Measurements from ENCODE around the gene LSP1.
"Not testable (repeated sequence)": the region's sequence is repeated elsewhere in the genome, so short reads cannot be mapped to it uniquely, and the experiment has no call there.

The LSP1 gene

DNA sequence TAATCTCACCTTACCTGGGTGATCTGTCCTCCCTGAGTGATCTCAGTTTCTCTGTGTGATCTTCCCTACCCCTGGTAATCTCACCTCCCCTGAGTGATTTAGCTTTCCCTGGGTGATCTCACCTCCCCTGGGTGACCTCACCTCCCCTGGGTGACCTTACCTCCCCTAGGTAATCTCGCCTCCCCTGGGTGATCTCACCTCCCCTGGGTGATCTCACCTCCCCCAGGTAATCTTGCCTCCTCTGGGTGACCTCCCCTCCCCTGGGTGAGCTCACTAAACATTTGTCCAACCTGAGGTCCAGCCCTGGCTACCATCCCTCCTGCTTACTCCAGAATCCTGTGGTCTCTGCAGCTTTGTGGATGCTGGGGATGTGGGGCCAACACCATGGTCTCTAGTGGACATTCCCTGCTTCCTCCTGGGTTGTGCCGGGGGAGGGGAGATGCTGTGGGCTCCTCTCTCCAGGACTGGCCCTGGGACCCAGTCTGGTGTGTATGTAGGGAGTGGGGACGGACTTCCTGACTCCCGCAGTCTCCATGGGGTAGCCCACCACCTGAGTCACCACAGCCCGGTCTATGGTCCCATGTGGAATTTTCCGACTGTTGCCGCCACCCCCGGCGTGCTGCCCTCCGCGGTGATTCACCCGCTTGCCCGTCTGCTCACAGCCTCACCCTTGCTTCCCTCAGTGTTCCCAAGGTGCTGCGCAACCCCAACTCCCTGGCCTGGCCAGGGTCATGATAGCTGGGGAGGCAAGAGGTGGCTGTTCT, 9.9 kb downstream of the LSP1 start:
- DNase-seq (ENCODE audit: low read depth, low spot score): peak; percentile 68

DNA sequence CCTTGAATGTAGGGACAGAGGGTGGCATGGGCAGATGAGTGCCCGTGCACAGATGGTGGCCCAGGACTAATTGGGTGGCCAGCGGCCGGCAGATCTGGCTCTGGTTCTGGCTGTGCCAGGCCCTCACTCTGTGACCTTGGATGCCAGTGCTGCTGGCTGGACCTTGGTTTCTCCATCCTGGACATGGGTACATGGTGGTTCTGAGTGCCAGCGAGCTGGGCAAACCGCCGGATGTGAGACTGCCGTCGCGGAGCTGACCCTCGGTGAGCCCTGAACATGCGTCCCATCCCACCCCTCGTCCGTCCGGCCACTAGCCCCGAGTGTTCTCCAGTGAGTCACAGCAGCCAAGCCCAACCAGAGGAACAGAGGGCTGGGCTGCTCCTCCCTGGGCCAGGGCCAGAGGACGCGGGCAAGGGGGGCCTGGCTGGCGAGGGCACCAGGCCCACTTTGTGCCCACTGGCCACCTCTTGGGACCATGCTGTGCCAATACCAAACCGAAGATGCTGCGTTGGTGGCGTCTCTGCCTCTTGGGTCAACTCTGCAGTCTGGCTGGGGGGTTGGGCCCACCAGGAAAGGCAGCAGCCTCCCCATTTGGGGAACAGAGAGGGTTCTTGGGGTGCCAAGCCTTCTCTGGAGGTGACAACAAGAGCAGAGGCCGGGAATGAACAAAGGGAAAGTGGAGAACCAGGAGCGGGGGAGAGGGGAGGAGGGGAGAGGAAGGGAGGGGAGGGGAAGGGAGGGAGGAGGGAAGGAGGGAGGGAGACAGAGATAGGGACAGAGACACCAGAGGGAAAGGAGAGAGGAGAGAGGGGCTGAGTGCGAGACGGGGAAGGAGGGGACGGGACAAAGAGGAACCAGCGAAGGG, 10.7 kb downstream of the LSP1 start:
- DNase-seq (ENCODE audit: low read depth, low spot score): peak; percentile 97

DNA sequence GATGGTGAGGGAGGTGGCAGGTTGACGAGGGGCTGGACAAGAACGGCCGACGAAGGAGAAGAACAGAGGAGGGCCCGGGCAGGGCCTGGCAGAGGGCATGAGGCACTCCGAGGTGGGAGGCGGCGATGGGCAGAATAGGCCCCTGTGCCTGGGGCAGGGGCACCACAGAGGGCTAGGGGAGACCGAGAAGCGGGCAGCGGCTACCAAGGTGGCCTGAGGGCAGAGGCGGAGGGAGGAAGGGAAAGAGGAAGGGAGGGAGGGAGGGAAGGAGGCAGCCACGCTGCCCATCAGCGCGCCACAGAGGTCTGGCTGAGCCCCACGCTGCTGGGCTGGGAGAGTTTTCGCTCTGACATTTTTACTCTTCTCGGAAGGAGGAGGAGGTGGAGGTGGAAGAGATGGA, 11.3 kb downstream of the LSP1 start:
- peak; percentile 59 for DNase-seq (ENCODE audit: low read depth, low spot score)

GRCh38 chr11:1864831-1865665, 12.2 kb downstream of the LSP1 start:
- DNase-seq (ENCODE audit: low read depth, low spot score): peak; percentile 28

DNA sequence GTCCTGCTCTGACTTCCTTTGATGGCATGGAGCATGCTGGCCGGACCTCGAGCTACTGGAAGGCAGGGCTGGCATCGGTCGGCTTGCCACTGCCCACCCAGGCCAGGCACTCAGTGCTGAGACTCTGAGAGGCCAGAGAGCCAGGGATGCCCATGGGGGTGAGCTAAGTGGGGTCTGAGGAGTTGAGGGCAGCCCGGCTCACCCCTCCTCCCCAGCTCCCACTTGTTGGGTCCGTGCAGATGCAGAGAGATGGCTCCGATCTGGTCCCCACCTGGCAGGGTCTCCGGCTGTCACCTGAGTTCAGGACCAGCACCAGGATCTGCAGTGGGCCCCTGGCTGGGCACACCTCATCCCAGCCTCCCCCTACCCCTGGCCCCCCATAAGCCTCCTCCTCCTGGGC, 13.3 kb downstream of the LSP1 start:
- no peak for DNase-seq (ENCODE audit: low read depth, low spot score)

- no peak for DNase-seq (ENCODE audit: low read depth, low spot score)
Observed at GRCh38 chr11:1866776-1867175, 13.9 kb downstream of the LSP1 start.

DNA sequence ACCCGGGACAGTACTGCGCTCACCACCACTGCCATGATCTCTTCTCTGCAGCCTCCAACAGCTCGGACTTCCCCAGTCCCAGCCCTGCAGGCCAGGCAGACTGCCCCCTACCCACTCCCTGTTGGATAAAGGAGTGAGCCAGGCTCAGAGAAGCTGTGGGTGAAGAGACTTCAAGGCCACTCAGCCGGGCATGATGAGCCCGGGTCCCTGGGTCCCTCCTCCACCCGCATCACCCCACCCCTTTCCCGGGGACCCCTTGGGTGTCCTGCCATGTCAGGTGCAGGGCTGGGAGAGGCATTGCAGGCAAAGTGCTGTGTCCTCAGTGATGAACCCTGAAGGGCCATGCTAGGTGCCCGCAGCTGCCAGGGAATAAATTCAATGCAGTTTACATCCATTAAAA, 14.5 kb downstream of the LSP1 start:
- DNase-seq (ENCODE audit: low read depth, low spot score): no peak

GRCh38 chr11:1868056-1868635, 15.3 kb downstream of the LSP1 start:
- DNase-seq (ENCODE audit: low read depth, low spot score): no peak

GRCh38 chr11:1868636-1869291, 15.9 kb downstream of the LSP1 start:
- no peak for DNase-seq (ENCODE audit: low read depth, low spot score)

- DNase-seq (ENCODE audit: low read depth, low spot score): no peak
Observed at GRCh38 chr11:1869427-1870325, 16.8 kb downstream of the LSP1 start.

DNA sequence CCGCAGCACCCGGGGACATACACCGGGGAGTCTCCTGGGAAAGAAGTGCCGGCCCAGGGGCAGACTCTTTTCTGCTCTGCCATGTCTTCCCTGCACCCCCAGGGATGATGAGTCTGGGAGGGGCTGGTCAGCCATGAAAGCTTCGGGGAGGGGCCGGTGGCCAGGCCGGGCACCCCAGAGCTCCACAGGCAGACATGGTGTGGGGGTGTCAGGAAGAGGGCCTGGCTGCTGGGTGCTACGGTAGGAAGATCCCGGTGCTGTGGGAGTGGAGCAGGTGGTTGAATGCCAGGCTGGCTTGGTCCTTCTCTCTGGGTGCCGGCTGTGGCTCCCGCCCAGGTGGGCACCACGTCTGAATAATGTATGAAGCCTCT, 17.4 kb downstream of the LSP1 start:
- no peak for DNase-seq (ENCODE audit: low read depth, low spot score)

GRCh38 chr11:1870721-1871466, 18.0 kb downstream of the LSP1 start:
- DNase-seq (ENCODE audit: low read depth, low spot score): no peak

GRCh38 chr11:1871531-1871930, 18.6 kb downstream of the LSP1 start:
- no peak for DNase-seq (ENCODE audit: low read depth, low spot score)

DNA sequence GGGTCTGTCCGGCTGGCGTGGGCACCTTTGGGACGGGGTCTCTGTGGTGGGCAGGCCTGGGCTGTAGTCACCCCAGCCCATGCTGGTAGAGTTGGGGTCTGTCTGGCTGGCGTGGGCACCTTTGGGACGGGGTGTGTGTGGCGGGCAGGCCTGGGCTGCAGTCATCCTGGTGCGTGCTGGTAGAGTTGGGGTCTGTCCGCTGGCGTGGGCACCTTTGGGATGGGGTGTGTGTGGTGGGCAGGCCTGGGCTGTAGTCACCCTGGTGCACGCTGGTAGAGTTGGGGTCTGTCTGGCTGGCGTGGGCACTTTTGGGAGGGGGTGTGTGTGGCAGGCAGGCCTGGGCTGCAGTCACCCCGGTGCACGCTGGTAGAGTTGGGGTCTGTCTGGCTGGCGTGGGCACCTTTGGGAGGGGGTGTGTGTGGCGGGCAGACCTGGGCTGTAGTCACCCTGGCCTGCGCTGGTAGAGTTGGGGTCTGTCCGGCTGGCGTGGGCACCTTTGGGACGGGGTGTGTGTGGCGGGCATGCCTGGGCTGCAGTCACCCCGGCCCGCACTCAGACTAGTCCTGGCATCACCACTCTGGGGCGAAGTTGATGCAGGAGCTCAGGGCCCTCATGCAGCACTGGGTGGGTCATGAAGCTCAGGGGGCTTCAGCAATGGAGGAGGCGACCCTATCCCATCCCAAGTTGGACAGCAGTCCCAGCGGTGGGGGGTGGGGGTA, 19.5 kb downstream of the LSP1 start:
- no peak for DNase-seq (ENCODE audit: low read depth, low spot score)

DNA sequence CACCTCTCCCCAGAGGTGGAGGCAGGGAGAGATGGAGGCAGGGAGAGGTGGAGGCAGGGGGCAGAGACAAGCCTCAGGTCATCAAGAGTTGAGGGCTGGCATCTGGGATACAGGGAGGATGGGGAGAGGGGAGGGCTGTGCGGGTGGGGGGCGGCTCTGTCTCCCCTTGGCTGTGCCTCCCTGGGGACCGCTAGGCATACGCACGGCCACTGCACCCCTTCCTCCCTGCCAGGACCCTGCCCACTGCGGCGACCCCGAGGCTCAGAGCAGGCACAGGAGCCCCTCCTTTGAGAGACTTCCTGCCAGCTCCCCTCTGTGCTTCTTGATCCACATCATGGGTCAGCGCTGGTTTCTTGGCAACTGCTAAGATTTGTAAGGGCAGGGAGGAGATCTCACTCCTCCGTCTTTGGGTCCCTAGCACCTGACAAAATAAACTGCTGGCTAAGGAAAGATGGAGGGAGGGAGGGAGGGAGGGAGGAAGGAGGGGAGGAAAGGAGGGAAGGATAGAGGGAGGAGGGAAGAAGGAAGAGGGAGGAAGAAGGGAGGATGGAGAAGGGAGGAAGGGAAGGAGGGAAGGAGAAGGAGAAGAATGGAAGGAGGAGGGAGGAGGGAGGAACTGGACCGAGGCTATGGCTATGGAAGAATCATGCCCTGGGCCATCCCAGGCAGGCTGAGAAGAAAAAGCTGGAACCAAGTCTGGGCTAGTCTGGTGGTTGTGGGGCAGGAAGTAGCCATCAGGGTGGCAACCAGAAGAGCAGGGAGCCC, 20.3 kb downstream of the LSP1 start:
- peak; percentile 41 for DNase-seq (ENCODE audit: low read depth, low spot score)

- DNase-seq (ENCODE audit: low read depth, low spot score): not testable (repeated sequence)
Observed at GRCh38 chr11:1873813-1874150, 20.9 kb downstream of the LSP1 start.

- not testable (repeated sequence) for DNase-seq (ENCODE audit: low read depth, low spot score)
Observed at GRCh38 chr11:1874441-1875092, 21.7 kb downstream of the LSP1 start.

Measured in astrocyte of the hippocampus (primary cell).